Left ventricle myocardium inferior (tissue), 1 donor: ENCODE results near the gene PLA2G4B. TPM values are rescaled to one million over a fixed set of nuclear protein-coding genes. Genes with fewer than 3 reads are reported as not detected.

Source experiments
- DNase-seq: peaks from one replicate; pipeline ENCODE4 v3.0.0-alpha.2; 2020
- H3K27ac ChIP-seq: fragments of 200-600 bp; replicated peaks from 2 replicates; pipeline ENCODE4 v1.8.0; 2021
- H3K27me3 ChIP-seq: fragments of 200-600 bp; 2 replicates; pipeline ENCODE4 v1.8.0; 2021; ENCODE audit warnings: low read depth
- H3K36me3 ChIP-seq: fragments of 200-600 bp; 2 replicates; pipeline ENCODE4 v1.8.0; 2021
- H3K4me1 ChIP-seq: fragments of 200-600 bp; 2 replicates; pipeline ENCODE4 v1.8.0; 2021
- H3K4me3 ChIP-seq: fragments of 200-600 bp; 2 replicates; pipeline ENCODE4 v1.8.0; 2021; ENCODE audit warnings: mild to moderate bottlenecking, moderate library complexity
- H3K9me3 ChIP-seq: fragments of 200-600 bp; replicated peaks from 2 replicates; pipeline ENCODE4 v1.8.0; 2021
- intact Hi-C: fragments of 100-400 bp; cut with micrococcal nuclease; formaldehyde crosslinking; loops from one replicate; pipeline ENCODE4 v1.11.0; 2022
- total RNA-seq: library from RNA; stranded (reverse); fragmentation: NEBNext Ultra II Directional; extraction: Animal tissue kit (Norgen Biotek cat#: 25700); gene quantifications from one replicate; pipeline ENCODE4 v1.2.1, GENCODE V29; 2021
- TF ChIP-seq, protein P1 (sequence below): fragments of 200-600 bp; IDR thresholded peaks from 2 replicates; pipeline ENCODE4 v1.8.0; 2021; ENCODE audit warnings: antibody characterized with exemption, mild to moderate bottlenecking, borderline replicate concordance
- donor health status: DM: no; HTN: yes; CAD: no; lungs with severe emphysema.

Gene PLA2G4B
- total RNA-seq, 1 donor from 2014 or later, result 3.8 TPM

DNA sequence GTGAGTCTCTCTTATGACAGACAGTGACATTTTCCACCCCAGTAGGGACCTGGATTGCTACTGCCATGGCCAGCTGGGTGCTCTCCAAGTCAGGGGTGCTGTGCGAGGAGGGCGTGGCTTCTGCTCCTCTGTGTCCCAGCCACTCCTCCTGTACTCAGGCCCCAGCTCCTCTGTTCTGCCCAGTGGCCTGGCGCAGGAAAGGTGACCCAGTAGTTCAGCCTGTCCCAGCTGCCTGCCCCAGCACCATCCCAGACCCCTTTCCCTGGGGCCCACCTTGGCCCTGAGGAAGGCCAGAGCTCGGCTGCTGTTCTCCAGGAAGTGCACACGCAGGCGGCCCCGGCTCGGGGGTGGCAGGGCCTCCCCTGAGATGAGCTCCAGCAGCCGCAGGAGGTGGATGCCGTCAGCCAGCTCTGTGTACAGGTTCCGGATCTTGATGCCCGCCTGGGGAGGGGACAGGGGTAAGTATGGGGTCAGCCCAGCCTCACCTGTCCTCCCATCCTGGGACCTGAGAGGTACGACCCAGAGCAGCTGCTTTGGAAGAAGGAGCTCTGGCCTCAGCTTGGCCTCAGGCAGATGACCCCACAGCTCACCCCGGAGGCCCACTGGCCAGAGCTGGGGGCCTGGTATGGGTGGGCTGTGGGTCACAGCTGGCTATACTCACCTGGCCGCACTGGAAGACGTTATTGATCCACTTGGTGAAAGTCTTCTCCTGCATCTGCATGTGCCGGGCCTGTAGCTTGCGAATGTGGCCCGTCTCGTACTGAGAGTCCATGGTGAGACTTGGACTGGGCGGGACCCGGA is 54.2 kb downstream of the PLA2G4B start:
- H3K27me3 ChIP-seq, result no peaks in the 10 kb centered on the region
- peak overlapping the region; percentile 64 for H3K4me3 ChIP-seq
- peak; percentile 84 for DNase-seq
- intact Hi-C loops, result no loop called here
- TF ChIP-seq, protein P1, sequence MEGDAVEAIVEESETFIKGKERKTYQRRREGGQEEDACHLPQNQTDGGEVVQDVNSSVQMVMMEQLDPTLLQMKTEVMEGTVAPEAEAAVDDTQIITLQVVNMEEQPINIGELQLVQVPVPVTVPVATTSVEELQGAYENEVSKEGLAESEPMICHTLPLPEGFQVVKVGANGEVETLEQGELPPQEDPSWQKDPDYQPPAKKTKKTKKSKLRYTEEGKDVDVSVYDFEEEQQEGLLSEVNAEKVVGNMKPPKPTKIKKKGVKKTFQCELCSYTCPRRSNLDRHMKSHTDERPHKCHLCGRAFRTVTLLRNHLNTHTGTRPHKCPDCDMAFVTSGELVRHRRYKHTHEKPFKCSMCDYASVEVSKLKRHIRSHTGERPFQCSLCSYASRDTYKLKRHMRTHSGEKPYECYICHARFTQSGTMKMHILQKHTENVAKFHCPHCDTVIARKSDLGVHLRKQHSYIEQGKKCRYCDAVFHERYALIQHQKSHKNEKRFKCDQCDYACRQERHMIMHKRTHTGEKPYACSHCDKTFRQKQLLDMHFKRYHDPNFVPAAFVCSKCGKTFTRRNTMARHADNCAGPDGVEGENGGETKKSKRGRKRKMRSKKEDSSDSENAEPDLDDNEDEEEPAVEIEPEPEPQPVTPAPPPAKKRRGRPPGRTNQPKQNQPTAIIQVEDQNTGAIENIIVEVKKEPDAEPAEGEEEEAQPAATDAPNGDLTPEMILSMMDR, result no peak
- H3K36me3 ChIP-seq, result peaks cover 8% of the 10 kb centered on the region
- peaks cover 43% of the 10 kb centered on the region for H3K4me1 ChIP-seq
- peak overlapping the region; percentile 91 for H3K27ac ChIP-seq
- H3K9me3 ChIP-seq, result no peaks in the 10 kb centered on the region

DNA sequence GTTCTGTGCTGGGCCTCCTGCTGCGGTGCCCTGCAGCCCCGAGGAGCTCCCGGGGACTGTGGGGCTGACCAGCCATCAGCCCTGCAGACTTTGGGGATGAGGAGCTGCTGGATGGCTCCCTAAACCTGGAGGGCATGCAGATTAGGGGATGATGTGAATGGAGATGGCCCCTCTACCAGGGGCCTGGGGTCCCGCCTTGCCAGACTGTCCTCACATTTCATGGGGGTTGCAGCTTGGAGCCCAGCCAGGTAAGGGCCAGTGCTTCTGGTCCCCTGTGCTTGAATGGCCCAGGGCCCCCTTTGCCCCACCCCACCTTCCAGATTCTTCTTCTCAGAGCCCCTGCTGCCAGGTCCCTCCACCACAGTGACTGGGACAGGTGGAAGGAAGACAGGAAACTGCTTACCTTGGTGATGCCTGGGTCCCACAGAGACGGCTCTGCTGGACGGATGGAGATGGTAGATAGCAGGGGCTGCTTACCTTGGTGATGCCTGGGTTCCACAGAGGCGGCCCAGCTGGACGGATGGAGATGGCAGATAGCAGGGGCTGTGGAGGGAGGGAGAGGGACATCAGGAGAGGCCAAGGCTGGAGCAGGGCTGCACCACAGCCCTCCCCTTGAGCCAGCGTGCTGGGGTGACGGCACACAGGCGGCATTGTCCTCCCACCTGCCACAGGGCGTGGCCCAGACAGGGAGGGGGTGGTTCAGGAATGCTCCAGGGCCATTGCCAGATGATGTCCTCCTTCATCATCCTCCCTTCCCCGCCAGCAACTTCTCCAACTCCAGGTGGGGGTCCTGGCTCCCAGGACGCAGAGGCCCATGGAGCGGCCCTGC is 55.0 kb downstream of the PLA2G4B start, which contains the start of gene SPTBN5:
SPTBN5 (minus strand) TSS at position 632 of the 829 bp plus-strand sequence; CDS start at position 76, 556 bp downstream.
- no peak for DNase-seq
- H3K4me3 ChIP-seq, result peak within 1 kb of the TSS; percentile 64
- H3K27ac ChIP-seq, result peak within 1 kb of the TSS; percentile 91
- no peaks in the 10 kb centered on the region for H3K27me3 ChIP-seq
- peaks cover 43% of the 10 kb centered on the region for H3K4me1 ChIP-seq
- TF ChIP-seq, protein P1, result no peak
- peaks cover 16% of the 10 kb centered on the region for H3K36me3 ChIP-seq
- no peaks in the 10 kb centered on the region for H3K9me3 ChIP-seq
- intact Hi-C loops, result no loop called here

DNA sequence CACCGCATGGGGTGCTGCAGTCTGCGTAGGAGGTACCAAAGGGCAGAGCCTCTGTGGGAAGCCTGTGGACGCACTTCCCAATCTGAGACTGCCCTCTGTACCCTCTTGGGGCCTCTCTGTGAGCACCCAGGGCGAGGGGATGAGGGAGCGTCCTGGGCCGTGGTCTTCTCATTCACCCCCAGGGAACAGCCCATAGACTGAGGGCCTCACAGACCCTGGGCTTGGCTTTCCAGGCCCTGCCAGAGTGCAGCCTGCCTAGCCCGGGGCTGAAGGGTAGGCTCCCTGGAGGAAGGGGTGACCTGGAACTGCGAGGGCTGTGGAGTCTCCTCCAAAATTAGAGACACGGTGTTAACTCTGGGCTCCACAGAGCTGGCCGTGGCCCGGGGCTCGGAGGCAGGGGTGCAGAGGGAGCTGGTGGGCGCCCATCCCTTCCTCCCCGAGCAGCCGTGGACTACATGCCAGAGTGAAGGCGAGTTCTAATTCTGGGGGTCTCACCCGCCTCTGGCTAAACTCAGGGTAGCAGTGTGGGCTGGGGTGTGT is 55.7 kb downstream of the PLA2G4B start:
- Histone ChIP-seq H3K36me3 (peaks cover 23% of the 10 kb centered on the region), H3K9me3 (no peaks in the 10 kb centered on the region), H3K27ac (peak overlapping the region; percentile 91), H3K4me1 (peaks cover 43% of the 10 kb centered on the region), H3K4me3 (peak overlapping the region; percentile 64), H3K27me3 (no peaks in the 10 kb centered on the region)
- intact Hi-C loops, result no loop called here
- TF ChIP-seq, protein P1, result no peak
- DNase-seq, result no peak

DNA sequence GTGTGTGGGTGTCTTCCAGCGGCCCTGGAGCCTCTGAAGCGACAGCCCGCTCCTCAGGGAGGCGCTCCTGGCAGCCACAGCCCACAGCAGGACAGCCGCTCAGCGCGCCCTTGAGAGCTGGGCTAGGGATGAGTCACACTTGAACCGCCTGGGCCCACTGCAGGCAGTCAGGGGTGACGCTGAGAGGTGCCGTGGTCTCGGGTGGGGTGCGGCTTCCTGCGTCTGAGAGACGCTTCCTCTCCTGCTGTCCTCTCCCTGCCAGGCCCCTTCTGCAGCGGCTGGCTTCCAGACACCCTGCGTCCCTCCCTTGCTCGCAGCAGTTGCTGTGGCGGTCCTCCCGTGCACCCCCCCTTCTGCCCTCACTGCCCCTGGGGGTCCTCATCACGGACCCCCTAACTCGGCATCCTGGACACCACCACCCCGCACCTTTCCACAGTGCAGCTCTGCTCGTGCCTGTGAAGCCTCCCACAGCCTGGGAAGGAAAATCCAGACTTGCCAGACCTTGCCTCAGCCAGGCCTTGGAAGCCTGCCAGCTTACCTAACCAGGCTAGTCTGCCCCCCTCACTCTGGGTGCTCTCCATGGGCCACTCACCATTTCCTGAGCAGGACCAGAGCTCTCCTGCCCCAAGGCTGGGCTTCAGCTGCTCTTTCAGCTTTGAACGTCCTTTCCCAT is 56.3 kb downstream of the PLA2G4B start:
- TF ChIP-seq, protein P1, result peak; percentile 33
- Histone ChIP-seq H3K4me3 (peak overlapping the region; percentile 64), H3K9me3 (no peaks in the 10 kb centered on the region), H3K36me3 (peaks cover 29% of the 10 kb centered on the region), H3K27ac (peak overlapping the region; percentile 91), H3K4me1 (peaks cover 46% of the 10 kb centered on the region), H3K27me3 (no peaks in the 10 kb centered on the region)
- intact Hi-C loops, result no loop called here
- peak; percentile 82 for DNase-seq

DNA sequence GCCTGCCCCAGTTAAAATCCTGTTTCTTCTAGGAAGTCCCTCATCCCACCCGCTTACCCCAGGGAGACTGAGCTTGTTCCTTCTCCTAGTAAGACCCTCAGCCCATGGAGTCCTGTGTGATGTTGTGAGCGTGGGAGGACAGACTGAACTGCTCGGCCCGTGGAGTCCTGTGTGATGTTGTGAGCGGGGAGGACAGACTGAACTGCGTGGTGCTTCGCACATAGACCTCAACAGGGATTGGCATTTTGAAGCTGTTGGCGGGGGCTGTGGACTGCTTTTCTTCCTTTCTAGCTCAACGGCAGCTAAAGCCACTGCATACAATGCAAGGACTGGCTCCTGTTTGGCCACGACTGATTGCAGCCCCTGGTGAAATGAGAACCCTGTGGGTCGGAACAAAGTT is 56.8 kb downstream of the PLA2G4B start:
- peaks cover 35% of the 10 kb centered on the region for H3K36me3 ChIP-seq
- peak overlapping the region; percentile 91 for H3K27ac ChIP-seq
- intact Hi-C loops, result no loop called here
- no peaks in the 10 kb centered on the region for H3K27me3 ChIP-seq
- no peaks in the 10 kb centered on the region for H3K9me3 ChIP-seq
- TF ChIP-seq, protein P1, result no peak
- peak overlapping the region; percentile 64 for H3K4me3 ChIP-seq
- DNase-seq, result no peak
- H3K4me1 ChIP-seq, result peaks cover 51% of the 10 kb centered on the region
